NCI-H128 (cell line): ENCODE data around the gene COIL.

ENCODE experiments used
- DNase-seq: peaks from one replicate; lab custom pipeline; 2025; ENCODE audit not compliant: unreplicated experiment; lab: John Stamatoyannopoulos, UW

The COIL gene

DNA sequence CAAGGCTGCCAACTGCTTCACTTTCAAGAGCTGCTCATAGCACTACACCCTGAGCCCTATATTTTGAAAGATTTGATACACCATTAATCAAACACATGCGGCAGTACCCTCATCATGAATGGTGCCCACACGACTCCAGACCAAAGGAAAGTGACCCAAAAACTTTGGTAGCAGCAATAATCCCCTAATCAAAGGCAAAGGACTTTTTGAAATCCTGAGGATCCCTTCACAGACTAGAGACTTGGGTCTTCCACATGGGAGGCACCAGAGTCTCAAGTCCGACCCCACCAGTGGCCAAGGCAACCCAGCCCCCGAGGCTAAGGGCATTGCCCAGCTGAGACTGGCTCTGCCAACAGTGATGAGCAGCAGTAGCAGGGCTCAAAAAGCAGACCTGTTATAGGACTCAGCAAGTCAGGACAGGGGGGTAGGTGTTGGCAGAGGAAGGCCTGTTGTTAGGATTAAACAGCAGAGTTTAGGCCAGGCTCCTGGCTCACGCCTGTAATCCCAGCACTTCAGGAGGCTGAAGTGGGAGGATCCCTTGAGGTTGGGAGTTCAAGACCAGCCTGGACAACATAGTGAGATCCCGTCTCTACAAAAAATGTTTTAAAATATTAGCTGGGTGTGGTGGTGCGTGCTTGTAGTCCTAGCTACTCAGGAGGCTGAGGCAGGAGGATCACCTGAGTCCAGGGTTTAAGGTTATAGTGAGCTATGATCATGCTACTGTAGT lies 50.2 kb downstream of the COIL start:
- DNase-seq: no peak

DNA sequence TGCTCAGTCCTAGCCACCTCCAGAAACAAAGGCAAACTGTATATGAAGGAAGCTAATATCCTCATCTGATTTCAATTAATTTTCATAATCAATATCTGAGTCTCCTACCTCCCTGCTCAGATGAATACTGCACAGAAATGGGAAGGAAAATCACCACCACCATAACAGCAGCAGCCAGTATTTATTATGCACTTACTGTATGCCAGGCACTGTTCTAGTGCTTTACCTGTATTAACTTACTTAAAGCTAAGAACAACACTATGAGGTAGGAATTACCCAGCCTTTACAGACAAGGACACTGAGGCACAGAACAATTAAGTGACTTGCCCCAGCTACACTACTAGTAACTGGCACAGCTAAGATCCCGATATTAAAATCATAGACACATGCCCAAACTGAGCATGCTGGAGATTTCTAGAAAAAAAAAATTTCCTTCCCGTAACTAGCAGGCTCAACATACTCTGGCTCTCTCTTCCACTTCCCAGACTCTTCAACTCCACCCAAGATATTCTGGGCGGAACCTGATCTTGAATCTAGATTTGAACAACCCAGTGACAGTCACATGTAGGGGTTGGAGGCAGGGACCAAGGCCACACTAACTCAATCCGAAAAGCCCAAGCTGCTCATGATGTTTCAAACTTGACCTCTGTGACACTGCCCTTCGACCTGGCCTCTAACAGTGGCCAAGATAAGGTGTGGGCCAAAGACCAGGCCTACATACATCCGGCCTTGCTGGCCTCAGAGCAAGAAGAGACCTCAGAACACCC lies 50.9 kb downstream of the COIL start:
- no peak for DNase-seq

DNA sequence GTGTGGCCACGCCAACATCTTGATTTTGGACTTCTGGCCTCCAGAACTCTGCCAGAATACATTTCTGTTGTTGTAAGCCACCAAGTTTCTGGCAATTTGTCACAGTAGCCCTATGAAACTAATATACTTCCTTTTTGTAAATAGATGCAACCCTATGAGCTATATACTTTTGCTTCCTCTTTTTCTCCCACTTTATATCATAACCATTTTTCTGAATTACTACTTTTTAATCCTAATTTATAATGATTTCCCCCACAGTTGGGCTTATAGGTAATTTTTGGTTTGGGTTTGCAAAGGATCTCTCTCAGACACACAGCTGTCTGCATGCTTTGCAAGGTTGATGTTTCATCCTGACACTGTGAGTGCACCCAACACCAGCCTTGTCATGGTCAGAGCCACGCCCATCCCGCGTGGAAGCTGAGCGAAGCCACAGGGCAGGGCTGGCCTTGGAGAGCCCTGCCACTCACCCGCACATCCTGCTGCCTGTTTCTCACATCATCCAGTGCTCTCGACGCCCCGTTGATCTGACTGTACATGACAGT lies 52.8 kb downstream of the COIL start:
- DNase-seq: no peak

DNA sequence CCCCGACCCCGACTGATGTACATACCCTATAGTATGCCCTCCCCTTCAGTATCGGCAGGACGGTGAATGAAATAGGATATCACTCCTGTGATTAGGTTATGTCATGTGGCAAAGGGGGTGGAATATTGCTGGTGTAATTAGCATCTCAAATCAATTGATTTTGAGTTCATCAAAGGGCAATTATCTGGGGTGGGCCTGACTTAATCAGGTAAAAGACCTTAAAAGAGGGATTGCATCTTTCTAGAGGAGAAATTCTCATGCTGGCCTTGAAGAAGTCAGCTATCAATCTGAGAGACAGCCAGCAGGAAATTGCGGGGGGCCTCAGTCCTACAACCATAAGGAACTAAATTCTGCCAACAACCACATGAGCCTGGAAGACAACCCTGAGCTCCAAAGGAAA lies 57.3 kb downstream of the COIL start:
- no peak for DNase-seq

DNA sequence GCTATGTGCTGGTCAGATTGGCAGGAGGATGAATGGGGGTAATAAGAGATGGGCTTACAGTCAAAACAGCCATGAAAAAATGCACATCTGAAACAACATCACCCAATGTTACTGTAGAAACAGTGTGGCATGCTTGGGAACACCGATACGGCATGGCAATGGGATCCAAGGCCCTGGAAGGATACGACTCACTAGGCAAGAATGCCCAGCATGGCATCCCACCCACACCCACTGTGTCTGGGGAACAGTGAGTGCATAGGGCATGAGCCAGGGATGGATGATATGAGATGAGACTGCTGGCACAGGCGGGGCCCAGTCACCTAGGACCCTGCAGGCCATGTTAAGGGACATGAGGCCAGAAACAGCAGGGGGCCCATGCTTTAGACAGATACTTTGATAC lies 58.5 kb downstream of the COIL start:
- no peak for DNase-seq

DNA sequence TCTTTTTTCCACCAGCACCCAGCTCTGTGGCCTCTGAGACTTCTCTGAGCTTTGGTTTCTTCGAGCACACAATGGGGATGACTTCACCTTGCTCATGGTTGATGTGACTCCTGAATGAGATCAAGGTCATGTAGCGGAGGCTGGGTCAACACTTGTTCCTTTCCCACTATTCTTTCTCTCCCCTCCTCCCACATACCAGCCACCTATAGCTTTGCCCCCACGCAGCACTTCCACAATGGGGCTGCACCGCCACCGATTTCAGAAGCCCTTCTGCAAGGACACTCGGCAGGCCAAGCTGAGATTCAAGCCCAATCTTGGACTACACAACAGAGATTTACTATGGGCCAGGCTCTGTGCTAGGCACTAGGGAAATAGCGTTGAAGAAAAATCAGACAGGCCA lies 61.4 kb downstream of the COIL start:
- DNase-seq: no peak

DNA sequence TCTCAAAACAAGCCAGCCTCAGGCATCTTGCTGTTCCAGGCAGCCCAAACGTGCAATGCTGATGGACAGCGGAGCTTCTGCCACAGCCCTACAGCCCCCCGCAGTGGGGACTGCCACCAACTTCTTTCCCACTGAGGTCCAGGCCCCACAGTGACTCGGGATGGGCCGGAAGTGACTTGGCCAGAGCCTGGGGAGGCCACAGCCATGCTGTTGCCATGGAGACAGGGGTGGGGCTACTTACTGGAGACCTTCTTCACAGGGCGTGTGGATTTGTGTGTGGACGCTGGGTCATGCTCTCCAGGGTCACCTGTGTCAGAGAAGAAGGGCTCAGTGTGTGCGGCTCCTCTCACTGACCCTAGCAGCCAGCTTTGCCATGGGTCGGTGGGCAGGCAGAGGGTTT lies 62.0 kb downstream of the COIL start:
- no peak for DNase-seq

DNA sequence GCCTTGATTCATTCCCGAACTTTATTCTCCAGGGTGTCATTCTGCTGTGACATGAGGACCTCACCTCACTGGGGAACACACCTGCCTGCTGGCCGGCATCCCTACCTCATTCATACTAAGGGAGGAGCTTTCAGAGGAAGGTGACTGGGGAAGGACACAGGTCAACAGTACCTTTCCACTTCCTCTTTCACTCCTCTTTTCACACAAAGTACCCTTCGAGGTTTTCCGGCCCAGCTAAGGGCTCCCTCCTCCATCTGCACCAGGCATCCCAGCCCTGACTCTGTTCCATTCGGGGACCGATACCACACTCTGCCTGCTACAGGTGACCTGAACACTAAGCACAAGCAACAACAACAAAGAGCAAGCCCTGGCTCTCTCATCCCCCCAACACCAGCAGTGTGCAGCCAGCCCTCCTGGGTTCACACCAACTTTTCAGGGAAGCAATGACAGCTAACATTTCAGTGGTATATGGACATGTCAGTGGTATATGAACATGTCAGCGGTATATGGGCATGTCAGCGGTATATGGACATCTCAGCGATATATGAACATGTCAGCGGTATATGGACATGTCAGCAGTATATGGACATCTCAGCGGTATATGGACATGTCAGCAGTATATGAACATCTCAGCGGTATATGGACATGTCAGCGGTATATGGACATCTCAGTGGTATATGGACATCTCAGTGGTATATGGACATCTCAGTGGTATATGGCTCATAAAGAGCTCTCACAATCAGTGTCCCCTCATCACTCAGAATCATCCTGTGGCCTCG lies 63.0 kb downstream of the COIL start:
- DNase-seq: no peak

DNA sequence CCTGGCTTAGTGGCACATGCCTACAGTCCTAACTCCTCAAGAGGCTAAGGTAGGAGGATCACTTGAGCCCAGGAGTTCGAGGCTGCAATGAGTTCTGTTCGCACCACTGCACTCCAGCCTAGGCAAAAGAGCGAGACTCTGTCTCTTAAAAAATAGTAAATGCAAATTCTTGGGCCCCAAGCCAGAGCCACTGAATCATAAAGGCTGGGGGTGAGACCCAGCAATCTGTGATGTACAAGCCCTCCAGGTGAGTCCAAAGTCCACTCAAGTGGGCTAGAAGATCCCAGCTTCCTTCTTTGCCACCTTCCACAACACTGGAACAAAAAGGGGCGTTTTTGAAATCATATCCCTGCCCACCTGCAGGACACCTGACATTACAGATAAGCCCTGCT lies 63.9 kb downstream of the COIL start:
- DNase-seq: no peak

DNA sequence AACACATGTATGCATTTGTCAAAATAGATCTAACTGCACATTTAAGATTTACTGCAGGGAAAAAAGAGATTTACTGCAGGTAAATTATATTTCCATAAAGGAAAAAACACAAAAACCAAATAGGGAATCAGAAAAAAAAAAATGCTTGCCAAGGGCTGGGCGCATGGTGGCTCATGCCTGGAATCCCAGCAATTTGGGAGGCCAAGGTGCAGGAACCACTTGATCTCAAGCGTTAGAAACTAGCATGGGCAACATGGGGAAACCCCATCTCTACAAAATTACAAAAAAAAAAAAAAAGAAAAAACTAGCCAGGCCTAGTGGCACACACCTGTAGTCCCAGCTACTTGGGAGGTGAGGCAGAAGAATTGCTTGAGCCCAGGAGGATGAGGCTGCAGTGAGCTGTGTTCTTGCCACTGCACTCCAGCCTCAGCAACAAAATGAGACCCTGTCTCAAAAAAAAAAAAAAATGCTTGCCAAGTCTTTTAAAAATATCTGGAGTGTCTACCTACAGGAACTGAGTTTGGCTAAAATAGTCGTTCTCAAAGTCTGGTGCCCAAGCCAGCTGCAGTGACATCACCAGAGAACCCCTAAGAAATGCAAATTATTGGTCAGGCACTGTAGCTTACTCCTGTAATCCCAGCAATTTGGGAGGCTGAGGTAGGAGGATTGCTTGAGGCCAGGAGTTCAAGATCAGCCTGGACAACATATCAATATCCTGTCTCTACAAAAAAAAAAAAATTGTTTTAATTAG lies 64.5 kb downstream of the COIL start:
- DNase-seq: no peak

DNA sequence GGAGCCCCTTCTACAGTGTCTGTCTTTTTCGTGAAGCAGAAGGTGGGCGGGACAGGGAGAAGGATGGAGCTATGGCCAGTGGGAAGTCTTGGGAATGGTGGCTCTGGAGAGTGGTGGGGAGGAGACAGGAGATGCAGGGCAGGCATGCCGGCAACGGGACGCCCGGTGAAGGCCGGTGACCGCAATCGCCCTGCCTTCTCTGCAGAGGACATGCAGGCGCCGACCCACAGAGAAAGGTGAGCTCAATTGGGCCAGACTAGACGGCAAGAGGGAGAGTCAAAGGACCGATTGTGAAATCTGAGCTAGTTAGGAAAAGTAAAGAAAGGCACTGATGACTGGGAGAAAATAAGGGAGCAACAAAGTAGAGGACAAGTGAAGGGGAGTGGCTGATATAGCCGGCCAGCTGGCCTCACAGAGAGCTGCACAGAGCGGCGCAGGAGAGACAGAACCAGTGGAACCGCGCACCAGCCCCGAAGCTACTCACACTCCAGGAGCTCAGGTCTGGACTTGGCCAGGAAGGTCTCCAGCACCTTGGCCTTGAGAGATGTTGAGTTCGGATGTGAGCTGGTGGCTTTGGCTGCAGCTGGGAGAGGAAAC lies 65.9 kb downstream of the COIL start:
- DNase-seq: no peak

DNA sequence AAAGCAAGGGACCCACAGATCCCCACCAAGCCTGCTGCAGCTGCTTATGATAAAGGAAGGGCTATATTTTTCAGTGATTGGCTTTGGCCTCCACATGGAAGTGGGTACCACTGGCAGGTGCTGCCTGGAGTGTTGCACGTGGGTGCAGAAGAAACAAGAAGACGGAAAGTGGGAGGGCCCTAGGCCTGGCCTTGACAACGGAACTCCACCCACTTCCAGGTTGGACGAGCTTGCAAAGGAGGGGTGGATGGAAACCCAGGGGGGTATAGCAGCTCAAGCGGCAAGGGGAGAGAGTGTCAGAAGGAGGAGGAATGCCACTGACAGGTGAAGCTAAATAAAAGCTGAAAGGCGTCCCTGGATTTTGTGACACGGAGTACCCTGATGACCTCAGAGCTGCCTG lies 67.3 kb downstream of the COIL start:
- no peak for DNase-seq

DNA sequence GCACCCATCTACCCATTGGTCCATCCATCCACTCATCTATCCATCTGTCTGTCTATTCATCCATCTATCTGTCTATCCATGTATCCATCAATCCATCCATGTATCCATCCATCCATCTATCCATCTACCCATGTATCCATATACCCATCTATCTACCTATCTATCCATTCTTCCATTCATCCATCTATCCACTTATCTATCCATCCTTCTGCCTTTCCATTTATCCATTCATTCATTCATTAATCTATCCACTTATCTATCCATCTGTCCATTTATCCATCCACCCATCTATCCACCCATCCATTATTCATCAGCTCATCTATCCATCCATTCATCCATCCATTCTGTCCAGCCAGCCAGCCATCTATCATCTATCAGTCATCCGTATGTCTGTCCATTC lies 68.5 kb downstream of the COIL start:
- DNase-seq: no peak

DNA sequence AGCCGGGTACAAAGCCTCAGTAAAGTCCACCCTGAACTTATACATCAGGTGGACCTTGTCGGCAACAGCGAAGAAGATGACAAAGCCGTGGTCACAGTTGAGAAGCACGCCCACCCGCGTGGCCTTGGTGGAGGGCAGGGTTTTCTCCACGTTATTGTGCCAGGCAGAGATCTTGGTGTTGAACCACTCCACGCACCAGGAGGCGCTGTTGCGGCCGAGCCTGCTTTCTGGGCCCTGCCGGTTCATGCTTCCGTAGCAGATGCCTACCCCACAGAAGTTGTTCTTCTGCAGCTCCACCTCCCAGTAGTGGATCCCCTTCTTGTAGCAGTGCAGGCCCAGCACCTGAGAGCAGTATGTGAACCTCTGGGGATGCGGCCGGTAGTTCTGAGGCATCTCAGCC lies 69.1 kb downstream of the COIL start:
- no peak for DNase-seq

DNA sequence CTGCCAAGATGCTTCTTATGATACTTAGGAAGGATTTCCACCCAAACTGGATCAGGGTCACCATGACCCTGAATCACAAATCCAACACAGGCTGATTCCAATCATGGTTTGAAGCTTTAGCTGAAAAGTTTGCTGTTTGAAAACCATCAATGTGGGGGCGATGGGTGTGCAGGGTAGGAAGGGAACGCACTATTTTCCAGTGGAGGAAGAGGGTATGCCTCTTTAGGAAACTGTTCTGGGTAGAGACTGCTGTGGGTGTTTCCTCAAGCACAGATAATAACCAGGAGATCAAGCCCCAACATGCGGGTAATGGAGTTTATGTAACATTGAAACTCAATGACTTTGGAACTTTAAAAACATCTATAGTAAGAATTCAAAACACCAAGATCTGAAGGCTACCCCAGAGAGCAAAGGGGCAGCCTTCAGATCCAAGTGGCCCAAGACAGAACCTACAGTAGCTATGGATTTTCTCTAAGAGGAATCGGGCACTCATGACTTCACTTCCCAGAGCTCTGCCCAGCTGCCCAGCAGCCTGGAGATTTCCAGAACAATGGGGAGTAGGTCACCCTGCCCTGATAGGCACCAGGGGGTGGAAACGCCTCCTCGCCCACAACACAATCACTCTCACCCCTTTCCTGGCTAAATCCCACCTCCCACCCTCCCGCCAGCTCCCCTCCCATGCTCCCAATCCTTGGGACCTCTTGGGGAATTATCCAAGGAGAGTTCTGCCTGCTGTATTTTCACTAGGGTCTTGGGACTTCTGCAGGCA lies 69.8 kb downstream of the COIL start:
- no peak for DNase-seq

DNA sequence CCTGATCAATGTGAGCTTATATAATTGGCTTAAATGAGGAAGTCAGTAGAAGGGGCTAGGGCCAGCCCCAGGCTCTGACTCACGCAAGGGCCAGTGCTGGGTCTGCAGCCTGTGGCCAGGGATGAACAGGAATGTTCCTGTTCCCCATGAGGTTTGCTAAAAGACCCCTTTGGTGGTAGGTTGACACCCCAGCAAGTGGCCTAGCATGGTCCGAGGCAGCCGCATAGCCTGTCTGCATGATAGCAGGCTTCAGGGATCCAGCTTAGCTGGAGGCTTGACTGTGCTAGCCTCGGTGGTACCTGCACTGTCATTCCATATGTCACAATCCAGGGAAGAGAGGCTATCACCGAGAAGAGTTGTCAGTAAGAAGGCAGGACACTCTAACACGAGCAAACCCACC lies 70.5 kb downstream of the COIL start:
- DNase-seq: no peak
